ENCODE measurements around the gene YWHAH.

Gene YWHAH

DNA sequence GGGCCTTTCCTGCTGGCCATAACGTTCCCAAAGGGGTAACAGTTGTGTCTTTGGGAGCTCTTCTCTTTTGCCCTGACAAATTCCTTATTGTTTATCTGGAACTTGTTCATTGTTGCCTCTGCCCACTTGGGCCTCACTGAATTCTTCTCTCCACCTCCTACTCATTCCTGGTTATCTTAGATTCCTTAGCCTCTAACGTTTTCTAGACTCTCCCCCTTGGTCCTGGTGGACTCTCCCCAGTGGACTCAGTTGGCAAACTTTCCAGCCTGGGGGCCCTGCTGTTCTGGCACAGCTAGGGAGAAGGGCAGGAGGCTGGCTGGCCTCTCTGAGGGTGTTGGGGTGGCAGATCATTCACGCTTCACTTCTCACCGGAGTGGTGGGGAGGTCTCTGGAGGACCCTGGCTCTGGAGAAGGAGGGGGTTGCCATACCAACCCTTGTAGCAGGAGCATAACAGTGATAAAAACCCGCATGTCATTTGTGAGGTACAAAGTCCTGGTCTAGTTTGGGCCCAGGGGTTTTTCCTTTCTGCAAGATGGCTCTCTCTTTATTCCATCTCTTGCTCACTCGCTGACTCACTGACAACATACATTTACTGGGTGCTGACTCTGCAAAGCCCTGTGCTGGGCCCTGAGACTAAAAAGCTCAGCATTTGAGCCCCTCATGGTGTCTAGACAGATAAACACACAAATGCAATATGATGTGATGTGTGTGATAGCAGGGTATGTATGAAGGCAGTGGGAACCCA is 39.7 kb downstream of the YWHAH start:
- peak; percentile 19 for DNase-seq

DNA sequence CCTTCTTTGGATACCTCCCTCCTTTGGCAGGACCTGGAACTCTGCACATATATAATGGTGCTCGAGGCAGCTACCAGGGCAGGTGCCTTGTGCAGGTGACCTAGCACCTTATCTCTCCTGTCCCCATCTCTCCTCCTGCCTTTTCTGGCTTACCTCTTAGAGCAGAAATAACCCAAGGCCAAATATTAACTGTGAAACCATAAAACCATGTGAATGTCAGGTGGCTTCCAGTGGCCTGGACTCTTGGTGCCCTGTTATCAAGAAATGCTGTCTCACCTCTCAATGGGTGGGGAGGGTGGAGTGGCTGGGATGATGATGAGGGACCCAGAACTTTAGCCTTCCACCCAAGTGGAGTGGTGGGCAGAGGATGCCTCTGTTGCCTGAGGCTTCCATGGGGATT is 42.9 kb downstream of the YWHAH start:
- DNase-seq, result no peak

DNA sequence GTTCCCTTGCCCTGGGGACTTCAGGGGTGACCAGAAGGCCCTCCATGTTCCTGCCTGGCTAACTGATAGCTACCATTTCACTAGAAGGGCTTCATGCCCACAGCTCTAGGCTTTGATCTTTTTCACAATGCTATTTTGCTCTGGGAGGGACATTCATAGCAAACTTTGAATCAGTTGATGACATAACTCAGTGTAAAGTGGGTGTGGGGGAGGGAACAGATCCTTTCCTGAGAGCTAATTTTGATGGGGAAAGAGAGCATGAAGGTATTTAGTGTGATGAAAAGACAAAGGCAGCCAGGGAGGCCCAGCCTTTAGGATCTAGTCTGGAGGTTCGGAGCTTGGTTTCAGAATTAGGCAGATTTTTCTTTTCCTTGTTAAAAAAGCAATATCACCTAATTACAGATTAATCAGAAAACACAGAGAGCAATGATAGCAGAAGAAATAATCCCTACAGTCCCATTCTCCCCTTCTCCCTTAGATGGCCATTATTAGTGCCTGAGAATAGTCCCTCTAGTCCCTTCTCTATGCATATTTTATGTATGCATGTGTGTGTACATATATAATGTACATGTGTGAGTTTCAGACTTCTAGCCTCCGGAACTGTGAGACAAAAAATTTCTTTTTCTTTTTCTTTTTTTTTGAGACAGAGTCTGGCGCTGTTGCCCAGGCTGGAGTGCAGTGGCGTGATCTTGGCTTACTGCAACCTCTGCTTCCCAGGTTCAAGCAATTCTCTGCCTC is 46.9 kb downstream of the YWHAH start:
- no peak for DNase-seq

DNA sequence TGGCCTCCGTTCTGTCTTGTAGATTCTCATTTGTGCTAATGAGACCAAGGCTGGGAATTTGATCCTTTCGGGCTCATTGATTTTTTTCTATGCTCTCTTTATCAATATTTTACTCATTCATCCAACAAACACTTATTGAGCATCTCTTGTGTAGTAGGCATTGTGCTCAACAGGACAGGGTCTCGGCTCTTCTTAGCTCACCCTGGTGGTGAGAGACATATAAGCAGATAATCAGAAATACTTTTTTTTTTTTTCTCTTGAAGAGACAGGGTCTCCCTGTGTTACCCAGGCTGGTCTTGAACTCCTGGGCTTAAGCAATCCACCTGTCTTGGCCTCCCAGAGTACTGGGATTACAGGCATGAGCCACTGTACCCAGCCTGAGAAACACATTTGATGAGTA is 50.7 kb downstream of the YWHAH start:
- no peak for DNase-seq

DNA sequence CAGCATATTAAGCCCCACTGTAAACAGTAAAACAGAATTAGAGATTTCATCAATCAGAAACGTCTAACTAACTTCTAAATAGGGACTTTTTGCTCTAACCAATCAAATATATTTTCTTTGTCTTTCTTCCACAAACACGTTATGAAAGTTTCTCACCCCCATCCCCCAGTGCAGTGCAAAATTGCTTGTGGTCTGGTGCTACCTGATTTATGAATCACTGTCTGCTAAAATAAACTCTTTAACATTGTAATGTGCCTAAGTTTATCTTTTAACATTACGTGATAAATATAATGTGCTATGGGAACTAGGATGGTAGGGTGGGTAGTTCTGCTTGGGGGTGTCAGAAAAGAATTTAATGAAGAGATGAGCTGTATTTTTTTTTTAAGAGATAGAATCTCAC is 51.5 kb downstream of the YWHAH start:
- no peak for DNase-seq

- no peak for DNase-seq
Measured at GRCh38 chr22:31998784-31999385, 54.5 kb downstream of the YWHAH start.

DNA sequence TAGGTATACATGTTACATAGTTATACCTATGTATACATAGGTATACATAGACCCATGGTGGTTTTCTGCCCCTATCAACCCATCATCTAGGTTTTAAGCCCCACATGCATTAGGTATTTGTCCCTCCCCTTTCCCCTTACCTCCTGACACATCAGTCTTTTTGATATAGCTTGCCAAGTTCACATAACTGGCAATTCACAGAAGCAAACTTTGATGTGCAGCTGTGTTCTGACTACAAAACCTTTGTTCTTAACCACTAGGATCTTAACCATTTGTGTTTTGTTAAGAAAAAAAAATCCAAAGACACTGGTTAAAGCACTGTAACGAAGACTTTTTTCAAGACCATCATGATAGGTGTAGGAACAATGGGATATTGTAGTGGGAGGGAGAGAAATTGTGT is 55.8 kb downstream of the YWHAH start:
- no peak for DNase-seq

DNA sequence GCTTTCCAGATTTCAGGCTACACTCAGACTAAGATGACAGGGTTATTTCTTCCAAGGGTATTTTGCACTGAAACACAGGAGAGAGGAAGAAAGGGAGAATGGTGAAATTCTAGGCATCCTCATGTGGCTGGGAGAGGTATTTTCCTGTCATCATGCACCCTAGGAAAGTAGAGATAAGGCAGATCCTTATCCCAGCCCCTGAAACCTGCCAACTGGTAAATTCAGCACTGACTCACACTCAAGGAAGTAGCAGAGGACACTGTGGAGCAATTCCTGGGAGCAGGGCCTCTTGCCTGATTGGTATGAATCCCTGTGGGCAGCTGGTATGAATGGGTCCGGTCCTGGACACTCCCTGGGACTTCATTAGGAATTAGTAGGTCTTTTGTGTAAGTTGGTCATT is 61.1 kb downstream of the YWHAH start:
- DNase-seq, result no peak
